NCI-H748 treated with DMSO at 0.1 percent for 48 hours (cell line): ENCODE data around the gene SH3TC1.

Experiments
- DNase-seq: peaks from one replicate; lab custom pipeline; 2025; lab: John Stamatoyannopoulos, UW

SH3TC1 gene

DNA sequence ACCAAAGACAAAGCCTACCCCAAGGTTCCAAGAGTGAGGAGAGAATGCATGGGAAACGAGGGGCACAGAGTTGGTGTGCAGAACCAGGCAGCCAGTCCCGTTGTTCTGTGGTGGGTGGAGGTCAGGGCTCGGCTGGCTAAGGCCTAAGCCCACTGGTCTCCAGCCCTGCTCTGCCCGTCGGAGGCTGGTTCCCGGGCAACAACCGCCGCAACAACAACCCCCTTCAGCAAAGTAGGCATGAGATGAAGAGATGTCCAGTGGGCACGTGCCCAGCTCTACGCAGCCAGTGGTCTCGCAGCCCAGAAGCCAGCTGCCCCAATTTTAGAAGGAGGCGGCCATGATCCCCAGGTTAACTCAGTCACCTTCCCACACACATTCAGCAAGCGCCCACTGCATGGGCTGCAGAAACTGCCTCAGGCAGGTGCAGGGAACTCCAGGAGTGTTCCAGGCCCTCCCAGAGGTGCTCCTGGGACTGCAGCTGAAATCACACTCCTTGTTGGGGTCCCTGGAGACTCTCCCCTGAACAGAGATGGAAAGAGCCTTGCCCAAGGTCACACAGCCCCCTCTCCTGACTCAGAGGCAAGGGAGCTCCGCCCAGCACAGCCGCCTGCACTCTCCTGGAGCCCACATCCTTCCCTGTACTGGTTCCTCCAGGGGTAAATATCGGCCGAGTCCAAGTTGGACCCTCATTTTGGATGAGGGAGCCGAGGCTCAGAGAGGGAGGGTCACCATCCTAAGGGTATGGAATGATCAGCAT lies 45.1 kb downstream of the SH3TC1 start:
- DNase-seq, result no peak

- no peak for DNase-seq
Observed at GRCh38 chr4:8244931-8245460, 45.9 kb downstream of the SH3TC1 start.

DNA sequence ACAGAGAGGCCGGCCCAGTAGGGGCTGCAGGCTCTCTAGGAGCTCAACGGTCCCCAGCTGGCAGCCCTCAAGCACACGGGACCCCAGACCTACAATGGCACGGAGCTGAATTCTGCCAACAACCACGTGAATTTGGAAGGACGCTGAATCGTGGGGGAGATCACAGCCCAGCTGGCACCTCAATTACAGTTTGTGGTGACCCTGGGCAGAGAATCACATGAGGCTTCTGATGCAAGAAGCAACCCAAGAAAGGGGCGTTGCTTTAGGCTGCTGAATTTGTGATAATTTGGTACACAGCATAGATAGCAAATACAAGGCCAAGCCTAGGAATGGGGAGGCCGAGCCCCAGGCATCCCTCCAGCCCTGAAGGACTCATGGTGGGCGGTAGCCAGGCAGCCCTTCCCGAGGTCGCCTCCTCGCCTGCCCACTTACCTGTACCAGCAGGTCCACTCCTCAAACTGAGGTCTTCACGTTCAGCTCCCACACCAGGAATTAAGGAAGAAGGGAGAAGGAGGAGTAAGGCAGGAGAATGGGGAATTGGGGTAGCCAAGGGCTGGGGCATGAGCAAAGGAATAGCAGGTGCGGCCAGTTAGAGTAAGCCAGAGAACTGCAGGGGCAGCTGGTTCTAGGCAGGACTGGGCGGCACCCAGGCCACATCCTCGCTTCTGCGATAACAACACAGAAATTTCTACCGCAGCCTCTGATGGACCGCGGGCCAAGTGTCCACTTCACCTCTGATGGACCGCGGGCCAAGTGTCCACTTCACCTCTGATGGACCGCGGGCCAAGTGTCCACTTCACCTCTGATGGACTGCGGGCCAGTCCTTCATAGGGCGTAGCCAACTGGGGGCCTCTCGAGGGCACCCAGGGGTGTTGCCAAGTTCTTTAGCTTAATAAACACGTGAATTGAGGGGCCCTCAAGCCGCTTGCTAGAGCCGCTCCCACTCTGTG lies 47.1 kb downstream of the SH3TC1 start:
- DNase-seq, result no peak

DNA sequence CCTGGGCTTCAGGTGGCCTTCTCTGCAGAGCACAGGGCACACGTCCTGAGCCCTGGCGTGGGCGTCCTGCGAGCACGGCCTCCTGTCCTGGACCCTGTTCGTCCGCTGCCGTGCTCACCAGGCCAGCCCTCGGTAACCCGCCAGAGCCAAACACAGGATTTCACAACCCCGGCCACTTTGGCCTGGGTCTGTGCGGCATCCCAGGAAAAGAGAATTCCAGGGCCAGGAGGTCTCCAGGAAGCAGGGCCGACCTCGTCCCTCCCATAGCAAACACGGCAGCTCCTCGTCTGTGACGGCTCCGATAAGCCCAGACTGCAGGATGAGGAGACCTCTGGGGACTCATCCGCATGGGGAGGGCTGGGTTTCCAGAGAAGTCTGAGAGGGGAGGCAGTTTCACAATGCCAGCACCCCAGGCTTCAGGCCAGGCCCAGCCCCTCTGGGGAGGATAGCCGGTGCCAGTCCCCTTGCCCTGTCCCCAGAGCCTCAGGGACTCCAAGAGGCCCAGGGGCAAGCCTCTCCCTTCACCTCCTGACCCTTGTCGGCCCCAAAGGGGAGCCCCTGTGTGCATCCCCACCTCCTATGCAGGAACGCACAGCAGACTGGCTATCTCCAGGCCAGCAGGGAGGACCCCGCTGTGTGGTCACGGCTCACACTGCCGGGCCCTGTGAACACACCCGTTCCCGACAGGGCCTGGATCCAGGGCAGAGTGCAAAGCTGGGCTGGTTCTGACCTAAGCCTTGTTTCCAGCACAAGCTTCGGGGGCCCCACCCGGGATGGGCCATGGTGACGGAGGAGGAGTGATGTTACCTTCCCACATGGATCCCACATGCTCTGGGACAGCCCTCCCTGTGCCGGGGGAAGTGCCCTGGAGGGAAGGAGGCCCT lies 48.2 kb downstream of the SH3TC1 start:
- no peak for DNase-seq

- DNase-seq, result no peak
Observed at GRCh38 chr4:8248091-8248490, 49.0 kb downstream of the SH3TC1 start.

GRCh38 chr4:8250227-8250626 lies 51.1 kb downstream of the SH3TC1 start:
- no peak for DNase-seq

DNA sequence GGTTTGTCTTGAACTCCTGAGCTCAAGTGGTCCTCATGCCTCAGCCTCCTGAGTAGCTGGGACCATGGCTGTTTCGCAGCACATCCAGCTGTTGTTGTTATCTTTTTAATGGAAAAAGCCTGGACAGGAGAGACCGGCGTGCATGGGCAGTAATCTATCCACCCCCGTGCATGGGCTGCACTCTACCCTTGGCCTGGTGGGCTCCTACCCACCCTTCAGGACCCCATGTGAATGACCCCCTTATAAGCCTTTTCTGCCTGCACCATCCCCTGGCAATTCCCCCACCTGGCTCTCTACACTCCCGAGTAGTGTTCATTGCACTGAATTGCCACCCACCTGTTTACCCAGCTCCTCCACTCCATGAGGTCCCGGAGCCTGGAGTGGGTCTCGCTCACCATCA lies 51.5 kb downstream of the SH3TC1 start:
- no peak for DNase-seq

DNA sequence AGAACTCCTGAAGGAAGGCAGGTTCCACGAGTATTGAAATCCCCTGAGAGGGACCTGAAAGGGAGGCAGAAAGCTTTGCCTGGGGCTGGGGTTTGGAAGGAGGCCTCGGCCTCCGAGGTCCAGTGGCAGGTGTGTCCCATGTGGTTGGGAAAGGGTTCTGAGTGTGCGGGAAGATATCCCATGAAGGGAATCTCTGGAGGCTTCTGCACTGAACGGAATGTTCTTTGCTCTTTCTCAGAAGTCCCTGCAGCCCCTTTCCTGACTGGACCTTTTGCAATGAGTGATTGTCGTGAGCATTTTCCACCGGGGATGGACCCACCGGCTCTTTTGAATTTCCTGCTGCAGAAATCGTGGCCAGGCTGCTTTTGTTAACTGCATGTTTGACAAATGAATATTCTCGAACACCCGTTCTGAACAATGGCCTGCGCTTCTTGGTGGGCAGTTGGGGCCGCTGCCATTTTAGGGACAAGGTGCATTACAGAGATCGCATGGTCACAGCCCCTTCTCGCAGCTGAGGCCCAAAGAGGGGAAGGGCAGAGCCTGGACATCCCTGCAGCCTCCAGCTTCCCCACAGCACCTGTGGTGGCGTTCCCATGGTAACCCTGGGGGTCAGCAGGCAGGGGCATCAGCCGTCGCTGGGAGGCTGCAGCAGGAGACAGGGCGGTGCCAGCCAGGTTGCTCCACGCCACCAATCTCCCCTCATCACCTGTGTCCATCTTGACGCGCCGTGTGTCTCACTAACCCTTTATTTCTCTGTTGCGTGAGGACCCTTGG lies 52.2 kb downstream of the SH3TC1 start:
- no peak for DNase-seq

- no peak for DNase-seq
Observed at GRCh38 chr4:8252301-8253173, 53.4 kb downstream of the SH3TC1 start.

GRCh38 chr4:8254076-8254475 lies 55.0 kb downstream of the SH3TC1 start:
- no peak for DNase-seq

DNA sequence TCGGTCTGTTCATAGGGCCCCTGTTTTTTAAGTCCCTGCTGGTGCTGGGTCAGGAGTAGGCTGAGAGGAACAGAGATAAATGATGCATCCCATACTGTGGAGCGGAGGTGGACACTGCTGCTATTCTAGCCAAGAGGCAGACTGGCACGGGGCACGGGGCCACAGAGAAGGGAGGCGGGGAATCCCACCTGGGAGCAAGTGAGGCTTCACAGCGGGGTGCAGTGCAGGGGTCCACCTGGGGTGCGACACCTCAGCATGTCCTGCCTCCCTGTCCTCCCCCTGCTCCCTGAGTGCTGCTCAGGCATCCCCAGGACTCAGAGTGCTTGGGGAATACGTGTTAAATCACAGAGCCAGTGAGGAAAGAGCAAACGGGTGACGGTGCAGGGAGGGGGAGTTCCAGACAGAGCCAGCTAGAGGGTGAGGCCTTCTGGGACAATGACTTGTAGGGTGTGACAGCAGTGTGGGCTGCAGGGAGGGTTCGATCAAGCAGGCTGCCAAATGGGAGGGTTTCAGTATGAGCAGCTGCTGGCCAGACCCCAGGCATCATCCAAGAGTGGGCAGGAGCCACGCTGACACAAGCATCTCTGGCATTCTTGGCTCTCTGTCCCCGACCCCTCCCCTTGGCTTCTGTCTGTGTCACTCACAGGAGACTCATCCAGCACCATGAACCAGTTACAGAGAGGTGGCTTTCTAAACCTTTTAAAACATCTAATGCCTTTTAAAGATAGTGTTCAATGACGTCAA lies 56.8 kb downstream of the SH3TC1 start:
- DNase-seq, result no peak

GRCh38 chr4:8257854-8258253 lies 58.8 kb downstream of the SH3TC1 start:
- no peak for DNase-seq

GRCh38 chr4:8258552-8259212 lies 59.6 kb downstream of the SH3TC1 start:
- DNase-seq, result no peak

DNA sequence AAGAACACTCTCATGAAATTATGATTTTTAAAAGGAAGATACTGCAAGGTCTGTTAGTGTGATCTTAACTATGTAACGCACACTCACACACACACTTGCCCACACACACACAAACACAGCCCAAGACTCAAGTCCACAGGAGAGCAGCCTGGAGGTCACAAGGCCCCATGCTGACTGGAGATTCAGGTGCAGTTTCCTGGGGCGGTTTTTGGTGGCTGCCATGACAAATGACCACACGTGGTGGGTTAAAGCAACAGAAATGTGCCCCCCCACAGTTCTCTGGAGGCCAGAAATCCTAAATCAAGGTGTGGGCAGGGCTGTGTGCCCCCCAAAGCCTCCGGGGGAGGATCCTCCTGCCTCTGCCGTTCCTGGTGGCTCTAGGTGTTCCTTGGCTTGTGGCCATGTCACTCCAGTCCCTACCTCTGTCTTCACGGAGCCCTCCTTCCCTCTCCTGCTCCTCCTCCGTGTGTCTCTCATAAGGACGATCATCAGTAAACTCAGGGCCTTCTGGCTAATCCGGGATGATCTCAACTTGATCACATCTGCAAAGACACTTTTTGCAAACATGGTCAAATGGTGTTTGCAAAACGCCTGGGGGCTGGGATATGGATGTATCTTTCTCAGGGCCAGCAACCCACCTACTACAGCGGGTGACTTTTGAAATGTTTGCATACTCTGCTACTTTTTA lies 60.8 kb downstream of the SH3TC1 start:
- no peak for DNase-seq

- DNase-seq, result no peak
Observed at GRCh38 chr4:8260656-8261111, 61.6 kb downstream of the SH3TC1 start.

GRCh38 chr4:8261851-8262535 lies 62.9 kb downstream of the SH3TC1 start:
- no peak for DNase-seq

DNA sequence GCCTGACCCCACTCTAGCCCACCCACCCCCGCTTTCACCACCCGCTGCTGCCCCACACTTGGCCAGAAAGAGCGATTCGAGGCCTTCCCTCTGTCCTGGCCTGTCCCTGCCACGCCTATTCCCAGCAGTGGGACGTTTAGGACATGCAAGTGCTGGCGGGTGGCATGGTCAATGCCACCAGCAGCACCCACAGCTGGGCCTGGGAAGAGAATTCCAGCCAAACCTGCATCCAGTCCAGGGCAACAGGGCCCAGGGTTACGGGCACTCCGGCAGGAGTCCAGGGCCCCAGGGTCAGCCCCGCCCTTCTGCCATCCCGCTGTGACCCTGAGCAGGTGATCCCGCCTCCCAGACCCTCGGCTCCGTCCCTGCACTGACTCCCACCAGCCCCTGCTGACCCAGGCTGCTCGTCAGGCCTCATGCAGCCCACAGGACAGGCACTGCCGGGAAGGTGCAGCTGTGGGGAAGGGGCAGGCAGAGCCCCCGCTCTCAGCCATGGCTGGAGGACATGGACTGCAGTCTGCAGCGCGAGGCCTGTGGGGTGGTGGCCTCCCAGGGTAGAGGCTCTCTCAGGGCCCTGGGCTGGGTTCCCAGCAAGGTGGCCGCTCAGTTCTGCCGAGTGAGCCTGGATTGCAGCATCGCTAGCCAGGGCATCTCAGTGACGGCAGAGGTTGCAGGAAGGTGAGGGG lies 63.7 kb downstream of the SH3TC1 start:
- no peak for DNase-seq
